Activated CD8-positive, alpha-beta memory T cell treated with anti-CD3 and anti-CD28 coated beads, Interleukin-2, amount 10 ng/mL, durations not matched to agents 7 days and 5 days (primary cell): ENCODE results near the gene SYCE1L. TPM values are rescaled to one million over a fixed set of nuclear protein-coding genes. Genes with fewer than 3 reads are reported as not detected.
A peak's percentile ranks its signal among the peaks of the same experiment; 100 is the strongest.
"Not testable (repeated sequence)": the region's sequence is repeated elsewhere in the genome, so short reads cannot be mapped to it uniquely, and the experiment has no call there.

Experiments used
- ATAC-seq: fragments of 150-1000 bp; cut with Tn5 transposase; one replicate; pipeline ENCODE4 v1.10.0; 2021; ENCODE audit warnings: moderate library complexity
- CTCF ChIA-PET: fragments of 350-600 bp; sonication (Branson Sonifier 250); formaldehyde crosslinking; loops from one replicate; lab custom pipeline; 2021; ENCODE audit warnings: antibody characterized with exemption; lab: Charles Lee
- DNase-seq: peaks from one replicate; pipeline ENCODE4 v3.0.0-alpha.2; 2020
- H3K27ac Mint-ChIP-seq: one replicate; pipeline ENCODE4 v1.8.0; 2021; ENCODE audit warnings: mild to moderate bottlenecking, mixed read lengths
- H3K27me3 Mint-ChIP-seq: one replicate; pipeline ENCODE4 v1.8.0; 2021; ENCODE audit warnings: mixed read lengths
- H3K36me3 Mint-ChIP-seq: one replicate; pipeline ENCODE4 v1.8.0; 2021; ENCODE audit warnings: mild to moderate bottlenecking, mixed read lengths
- H3K4me1 Mint-ChIP-seq: one replicate; pipeline ENCODE4 v1.8.0; 2021; ENCODE audit warnings: mixed read lengths
- H3K4me3 Mint-ChIP-seq: one replicate; pipeline ENCODE4 v1.8.0; 2021; ENCODE audit warnings: mild to moderate bottlenecking, moderate library complexity, mixed read lengths
- H3K9me3 Mint-ChIP-seq: one replicate; pipeline ENCODE4 v1.8.0; 2022; ENCODE audit warnings: low read depth, mixed read lengths
- total RNA-seq, 2 experiments: library from RNA; stranded (reverse); gene quantifications; one replicate each; pipeline ENCODE4 v1.2.3, GENCODE V29; 2021

The SYCE1L gene
- total RNA-seq, 2 experiments from 2014 or later = 3.8 to 4.1 TPM

DNA sequence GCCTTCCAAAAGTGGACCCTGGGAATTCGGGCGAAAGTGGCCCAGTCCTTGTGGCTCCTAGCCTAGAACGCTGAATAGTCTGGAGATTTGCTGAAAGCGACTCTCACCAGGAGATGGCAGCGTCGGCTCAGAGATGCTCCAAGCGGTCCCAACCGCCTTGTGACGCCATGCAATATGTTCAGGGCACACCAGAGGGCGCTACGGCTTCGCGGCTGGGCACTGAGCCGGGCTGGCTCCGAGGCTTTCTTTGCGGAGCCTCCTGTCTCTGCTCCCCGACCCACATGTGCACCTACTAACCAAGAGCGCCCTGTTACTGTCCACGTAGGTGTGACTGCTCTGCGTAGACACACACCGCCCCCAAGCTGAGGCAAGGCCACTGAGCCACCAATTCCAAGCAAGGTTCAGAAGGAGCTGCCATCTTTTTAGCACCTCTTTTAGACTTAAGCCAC, 36.9 kb downstream of the SYCE1L start:
- H3K9me3 Mint-ChIP-seq = no peaks in the 10 kb centered on the region
- peaks cover 19% of the 10 kb centered on the region for H3K27me3 Mint-ChIP-seq
- H3K27ac Mint-ChIP-seq = no peak overlapping the region
- ATAC-seq (peak; percentile 99), DNase-seq (peak; percentile 89)
- H3K4me3 Mint-ChIP-seq = no peak overlapping the region
- H3K36me3 Mint-ChIP-seq = no peaks in the 10 kb centered on the region
- CTCF ChIA-PET = interaction anchor here (0.6 to 6.0 kb wide), 6 partner anchors 11 to 368 kb away, joined by 3 to 76 read pairs (median 4); no protein-coding TSS in a partner anchor
- H3K4me1 Mint-ChIP-seq = peaks cover 4% of the 10 kb centered on the region

DNA sequence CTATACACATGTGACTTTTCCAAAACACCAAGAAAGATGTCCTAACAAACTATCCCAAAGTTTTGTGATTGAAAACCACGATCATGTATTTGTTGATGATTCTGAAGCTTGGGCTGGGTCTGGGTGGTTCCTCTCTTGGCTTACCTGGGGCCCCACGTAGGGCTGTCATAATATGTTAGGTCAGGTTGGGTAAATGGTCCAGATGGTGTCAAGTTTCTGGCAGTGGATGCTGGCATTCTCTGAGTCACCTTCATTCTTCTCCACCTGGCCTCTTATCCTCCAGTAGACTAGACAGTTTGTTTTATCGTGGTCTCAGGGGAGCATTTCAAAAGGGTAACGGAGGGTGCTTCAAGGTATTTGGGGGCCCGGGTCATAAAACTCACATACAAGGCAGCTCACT, 39.4 kb downstream of the SYCE1L start:
- ATAC-seq (no peak), DNase-seq (no peak)
- H3K27ac Mint-ChIP-seq = no peak overlapping the region
- CTCF ChIA-PET = interaction anchor here (0.8 to 1.7 kb wide), 2 partner anchors 343 to 346 kb away, joined by 3 read pairs; no protein-coding TSS in a partner anchor
- H3K36me3 Mint-ChIP-seq = no peaks in the 10 kb centered on the region
- H3K27me3 Mint-ChIP-seq = peaks cover 16% of the 10 kb centered on the region
- H3K4me3 Mint-ChIP-seq = no peak overlapping the region
- peaks cover 4% of the 10 kb centered on the region for H3K4me1 Mint-ChIP-seq
- no peaks in the 10 kb centered on the region for H3K9me3 Mint-ChIP-seq

DNA sequence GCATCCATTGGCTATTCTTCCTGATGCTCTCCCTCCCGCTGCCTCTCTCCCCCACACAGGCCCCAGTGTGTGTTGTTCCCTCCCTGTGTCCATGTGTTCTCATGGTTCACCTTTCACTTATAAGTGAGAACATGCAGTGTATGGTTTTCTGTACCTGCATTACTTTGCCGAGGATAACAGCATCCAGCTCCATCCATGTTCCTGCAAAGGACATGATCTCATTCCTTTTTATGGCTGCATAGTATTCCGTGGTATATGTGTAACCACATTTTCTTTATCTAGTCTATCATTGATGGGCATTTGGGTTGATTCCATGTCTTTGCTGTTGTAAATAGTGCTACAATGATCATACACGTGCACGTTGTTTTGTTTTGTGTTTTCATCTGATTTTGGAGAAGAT, 43.3 kb downstream of the SYCE1L start:
- DNase-seq, H3K4me1 Mint-ChIP-seq, H3K27ac Mint-ChIP-seq, CTCF ChIA-PET, H3K4me3 Mint-ChIP-seq, H3K36me3 Mint-ChIP-seq, ATAC-seq, H3K27me3 Mint-ChIP-seq, H3K9me3 Mint-ChIP-seq: not testable (repeated sequence)

DNA sequence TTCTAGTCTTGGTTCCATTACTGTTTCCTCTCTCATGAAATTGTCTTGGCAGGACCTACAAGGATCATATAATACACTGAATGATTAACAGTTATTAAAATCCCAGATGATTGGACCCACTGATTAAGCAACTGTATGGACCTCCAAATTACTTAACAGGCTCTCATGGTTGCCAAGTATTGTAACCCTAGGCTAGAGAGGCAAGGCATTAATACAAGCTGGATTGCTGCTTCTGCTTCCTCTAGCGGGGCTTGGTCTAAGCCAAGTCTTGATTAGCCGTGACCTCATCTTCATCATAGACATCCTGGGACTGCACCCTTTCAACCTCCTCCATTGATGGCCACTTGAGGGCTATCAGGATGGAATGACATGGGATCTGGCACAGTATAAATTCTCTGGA, 46.9 kb downstream of the SYCE1L start:
- CTCF ChIA-PET = no interaction called here
- no peak overlapping the region for H3K27ac Mint-ChIP-seq
- no peak for DNase-seq
- no peaks in the 10 kb centered on the region for H3K9me3 Mint-ChIP-seq
- H3K36me3 Mint-ChIP-seq = no peaks in the 10 kb centered on the region
- no peaks in the 10 kb centered on the region for H3K4me1 Mint-ChIP-seq
- H3K27me3 Mint-ChIP-seq = no peaks in the 10 kb centered on the region
- no peak for ATAC-seq
- H3K4me3 Mint-ChIP-seq = no peak overlapping the region

DNA sequence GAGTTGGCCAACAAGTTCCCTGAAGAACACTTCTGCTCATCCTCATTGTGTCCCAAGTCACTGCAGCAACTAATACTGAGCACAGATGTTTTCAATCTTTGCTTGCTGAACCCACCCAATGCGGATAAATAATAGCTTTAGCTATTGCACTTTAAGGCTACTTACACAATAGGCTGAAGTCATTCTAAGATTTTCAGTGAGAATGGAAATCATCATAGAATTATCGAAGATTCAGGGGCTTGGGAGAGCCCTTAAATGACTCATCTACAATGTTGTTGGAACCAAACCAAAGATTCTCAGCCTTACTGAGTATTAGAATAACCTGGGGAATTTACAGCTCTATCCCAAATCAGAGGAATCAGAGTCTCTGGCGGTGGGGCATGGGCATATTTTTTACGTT, 51.2 kb downstream of the SYCE1L start:
- CTCF ChIA-PET = no interaction called here
- DNase-seq (no peak), ATAC-seq (no peak)
- Mint-ChIP-seq H3K4me3 (no peak overlapping the region), H3K27ac (no peak overlapping the region), H3K36me3 (no peaks in the 10 kb centered on the region), H3K4me1 (no peaks in the 10 kb centered on the region), H3K9me3 (no peaks in the 10 kb centered on the region), H3K27me3 (no peaks in the 10 kb centered on the region)

Other genes starting within 250 kb of the SYCE1L start
- 10 to 100 TPM; 79.2 to 89.4 TPM for gene MON1B, start 8.2 kb upstream of the SYCE1L start, total RNA-seq
- gene ADAMTS18, start 235.6 kb downstream of the SYCE1L start, total RNA-seq = not detected